NCI-H1105 (cell line): Measurements from ENCODE around the gene HOXA7.
A peak's percentile ranks its signal among the peaks of the same experiment; 100 is the strongest.

Experiments used
- DNase-seq: peaks from one replicate; lab custom pipeline; 2025; lab: John Stamatoyannopoulos, UW

HOXA7 gene

DNA sequence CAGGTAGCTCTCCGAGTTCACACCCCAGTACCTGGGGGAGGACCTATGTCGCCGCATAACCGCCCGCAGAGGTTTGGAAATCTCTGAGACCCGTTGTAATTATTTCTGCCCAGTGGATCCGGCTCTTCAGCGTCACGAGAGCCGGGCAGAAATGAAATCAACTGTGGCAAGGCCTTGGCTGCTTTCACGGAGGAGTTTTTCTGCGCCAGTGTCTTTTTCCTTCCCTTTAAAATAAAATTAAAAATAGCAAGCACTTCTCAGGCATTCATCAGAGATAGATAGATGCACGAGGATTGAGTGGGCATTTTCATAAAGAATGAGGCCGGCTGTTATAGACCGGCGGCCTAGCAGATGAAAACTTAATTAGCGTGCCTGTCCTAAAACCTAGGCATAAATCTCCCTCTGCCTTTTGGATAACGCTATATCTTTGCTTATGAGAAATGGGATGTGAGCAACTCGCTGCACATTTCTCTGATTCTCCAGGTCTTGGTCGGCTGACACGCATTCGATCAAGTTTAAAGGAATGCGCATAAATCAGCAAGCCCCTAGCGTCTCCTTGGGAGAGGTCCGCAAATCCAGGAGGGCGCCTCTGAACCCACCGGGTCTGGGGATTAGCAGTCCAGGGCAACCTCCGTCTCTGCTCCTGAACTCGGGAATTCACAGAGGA is 37.0 kb upstream of the HOXA7 start:
- DNase-seq: no peak

DNA sequence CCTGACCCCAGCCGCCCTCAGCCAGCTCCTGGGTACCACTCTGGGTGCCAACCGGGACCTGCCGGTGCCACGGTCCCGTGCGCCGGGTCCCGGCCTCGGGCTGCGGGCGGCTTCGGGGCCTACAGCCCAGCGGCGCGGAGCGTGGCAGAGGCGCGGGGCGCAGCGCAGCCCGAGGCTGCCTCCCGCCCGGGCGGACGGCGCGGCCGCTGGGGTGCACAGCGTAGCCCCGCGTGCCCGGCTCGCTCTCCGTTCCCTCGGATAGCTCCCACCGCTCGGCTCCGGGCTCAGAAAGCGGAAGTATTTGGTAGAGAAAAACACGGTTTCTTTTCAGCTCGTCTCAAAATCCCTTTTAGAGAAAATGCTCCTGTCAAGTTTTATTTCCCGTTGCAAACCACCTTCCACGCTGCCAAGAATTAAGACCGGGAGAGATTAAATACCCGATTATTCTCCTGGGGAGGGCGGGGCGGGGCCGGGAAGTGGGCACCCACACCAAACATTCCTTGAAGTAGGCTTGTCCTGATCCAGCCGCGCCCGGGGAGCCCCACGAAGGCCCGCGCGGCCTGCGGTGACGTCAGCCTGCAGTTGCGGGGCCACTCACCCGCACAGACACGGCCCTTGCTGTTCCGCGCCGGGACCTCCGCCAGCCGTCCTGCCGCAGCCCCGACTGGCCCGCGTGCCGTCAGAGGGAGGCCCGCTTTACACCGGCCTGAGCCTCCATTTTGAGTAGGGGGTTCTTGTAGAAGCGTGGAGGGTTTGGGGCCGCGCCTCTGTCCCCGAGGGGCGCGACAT is 36.3 kb upstream of the HOXA7 start:
- DNase-seq: no peak

DNA sequence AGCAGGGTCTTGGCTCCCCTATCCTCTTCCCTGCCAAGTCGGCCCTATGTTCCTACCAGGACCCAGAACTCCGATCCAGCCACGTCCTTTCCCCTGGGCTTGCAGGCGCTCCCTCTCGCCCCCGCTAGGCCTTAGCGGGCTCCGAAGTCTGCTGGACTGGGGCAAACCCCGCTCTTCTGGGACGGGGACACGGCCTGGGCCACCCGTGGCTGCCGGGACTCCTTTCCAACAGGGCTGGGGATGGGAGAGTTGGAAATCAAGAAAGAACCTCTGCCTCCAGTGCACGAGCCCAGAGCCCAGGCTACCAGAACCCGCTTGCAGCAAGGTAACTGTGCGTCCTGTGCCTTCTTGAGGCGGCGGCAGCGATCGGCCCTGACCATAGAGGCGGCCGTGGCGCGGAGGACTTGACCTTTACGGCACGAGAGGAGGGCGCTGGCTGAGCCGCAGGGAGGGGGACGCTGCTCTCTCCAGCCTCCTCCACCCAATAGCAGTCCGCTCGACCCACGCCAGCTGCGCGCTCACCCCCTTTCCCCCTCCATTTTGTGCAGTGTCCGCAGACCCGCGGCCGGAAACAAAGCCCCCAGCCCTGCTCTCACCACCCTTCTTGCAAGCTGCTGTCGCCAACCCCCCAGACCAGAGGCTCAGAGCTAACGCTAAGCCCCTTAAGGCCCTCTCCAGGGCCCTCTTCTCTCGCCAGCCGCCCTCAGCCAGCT is 35.5 kb upstream of the HOXA7 start:
- DNase-seq: no peak

DNA sequence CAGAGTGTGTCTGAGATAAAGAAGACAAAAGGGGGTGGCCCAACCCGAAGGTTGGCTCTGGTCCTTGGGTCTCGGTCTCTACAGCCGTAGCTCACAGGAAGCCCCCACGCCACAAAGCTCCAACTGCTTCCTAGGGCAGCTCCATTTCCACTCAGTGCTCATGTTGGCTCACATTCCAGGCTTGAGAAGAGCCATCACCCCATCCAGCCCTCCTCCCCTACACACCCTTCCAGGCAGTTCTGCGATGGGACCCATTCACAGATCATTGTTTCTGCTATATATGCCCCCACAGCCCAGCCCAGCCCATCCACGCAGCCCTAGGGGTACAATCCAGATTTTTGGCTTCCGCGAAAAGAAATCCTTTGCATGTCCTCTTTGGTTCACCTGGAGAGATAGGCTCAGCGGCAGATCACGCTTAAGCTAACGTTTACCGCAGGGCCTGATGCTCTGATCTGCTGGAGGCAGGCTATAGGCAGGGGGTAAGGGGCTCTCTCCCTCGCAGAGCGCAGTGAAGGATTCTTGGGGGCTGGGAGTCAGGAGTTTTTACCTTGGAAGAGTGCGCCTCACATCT is 34.8 kb upstream of the HOXA7 start:
- DNase-seq: no peak

DNA sequence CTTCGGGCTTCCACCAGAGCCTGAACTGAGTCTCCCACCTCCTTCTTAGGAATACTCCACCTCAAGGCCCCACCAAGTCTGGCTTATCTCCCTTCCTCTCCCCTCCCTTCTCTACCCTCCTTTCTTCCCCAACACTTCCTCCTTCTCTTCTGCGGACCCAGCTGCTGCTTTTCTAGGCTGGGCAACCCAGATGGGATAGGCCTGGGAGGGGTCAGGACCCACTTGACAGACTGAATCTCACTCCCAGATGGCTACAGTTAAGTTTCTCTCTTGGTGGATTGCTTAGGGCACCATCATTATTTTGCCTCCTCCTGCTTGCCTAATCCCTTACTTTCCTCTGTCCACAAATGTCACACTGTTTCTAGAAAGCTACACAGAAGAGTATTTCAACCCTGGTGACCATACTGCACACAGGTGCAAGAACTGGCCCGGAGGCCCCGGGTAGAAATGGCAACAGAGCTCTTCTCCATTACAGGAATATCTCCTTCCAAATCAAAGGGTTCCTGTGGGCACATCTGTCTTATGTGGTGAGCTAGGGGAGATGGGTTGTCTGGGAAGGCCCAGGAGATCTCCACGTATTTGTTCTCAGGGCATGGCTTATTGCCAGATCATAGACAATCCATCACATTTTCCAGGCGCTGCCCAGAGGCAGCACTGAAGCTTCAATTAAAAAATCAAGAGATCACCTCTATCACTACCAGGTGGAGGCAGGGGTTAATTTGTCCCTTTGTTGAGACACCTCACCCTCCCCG is 33.7 kb upstream of the HOXA7 start:
- no peak for DNase-seq

DNA sequence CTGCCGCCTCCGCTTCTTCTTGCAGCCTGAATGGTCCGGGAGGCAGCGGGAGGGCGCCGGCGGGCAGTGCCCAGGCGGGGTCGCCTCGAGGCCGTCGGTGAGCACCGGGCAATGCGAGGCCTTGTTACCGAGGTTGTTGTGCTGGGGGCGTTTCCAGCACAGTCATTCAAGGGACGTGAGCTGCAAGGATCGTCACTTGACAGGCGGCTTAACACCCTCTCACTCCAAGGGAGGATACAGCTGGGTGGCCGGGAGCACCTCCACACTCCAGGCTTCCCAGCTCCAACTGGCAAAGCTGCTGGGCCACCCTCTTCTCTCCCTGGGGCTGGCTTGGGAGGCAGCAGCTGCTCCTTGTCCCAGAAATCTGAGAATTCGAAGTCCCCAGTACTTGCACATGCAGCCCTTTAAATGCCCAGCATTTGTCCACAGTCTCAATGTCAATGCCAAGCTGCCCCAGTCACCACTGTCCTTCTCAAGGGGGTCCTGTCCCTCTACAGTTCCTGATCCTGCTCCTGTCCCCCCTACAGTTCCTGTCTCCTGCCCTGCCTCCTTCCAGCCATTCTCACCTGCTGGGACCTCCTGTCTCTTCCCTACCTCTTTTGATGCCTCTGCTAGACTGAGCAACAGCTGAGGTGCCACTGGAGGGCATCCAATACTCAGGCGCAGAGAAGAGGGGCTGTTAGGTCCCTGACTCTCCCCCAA is 33.0 kb upstream of the HOXA7 start:
- DNase-seq: no peak

DNA sequence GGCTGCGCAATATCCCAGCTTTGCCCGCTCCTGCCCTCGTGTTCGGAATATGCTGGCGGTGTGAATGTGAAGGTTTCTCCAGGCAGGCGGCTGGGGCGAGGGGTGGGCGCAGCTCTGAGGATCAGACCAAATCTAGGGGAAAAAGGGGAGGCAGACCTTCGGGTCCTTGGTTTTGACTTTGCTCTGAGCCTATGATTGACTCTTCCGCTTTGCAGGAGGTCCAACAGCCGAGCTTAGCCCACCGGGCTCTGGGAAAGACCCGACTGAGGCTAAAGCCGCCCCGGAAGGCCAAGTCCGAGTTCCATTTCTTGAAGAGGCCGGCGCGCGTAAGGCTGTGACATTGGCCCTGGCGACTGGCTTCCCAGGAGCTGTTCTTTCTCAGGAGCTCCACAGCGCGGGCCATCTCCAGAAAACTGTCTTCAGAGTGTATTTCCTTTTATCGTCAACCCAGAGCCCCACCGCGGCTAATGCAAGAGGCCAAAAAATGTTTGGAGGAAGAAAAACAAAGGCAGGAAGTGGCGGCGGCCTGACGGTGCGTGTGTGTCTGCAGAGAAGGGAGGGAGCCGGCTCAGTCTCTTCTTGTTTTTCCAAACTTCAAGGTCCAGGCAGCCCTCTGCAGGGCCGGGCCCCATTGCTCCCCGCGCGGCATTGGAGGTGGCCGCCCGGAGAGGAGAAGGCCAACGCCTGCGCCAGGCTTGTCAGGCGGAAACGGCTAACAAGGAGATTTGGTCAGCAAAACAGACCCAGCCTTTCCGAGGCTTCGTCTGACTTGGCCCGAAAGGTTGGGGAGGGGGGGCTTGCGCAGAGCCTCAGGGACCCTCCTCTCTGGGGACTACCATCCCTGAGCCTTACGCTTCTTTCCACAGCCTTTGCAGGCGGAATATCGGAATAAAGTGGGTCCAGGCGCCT is 32.2 kb upstream of the HOXA7 start:
- no peak for DNase-seq

DNA sequence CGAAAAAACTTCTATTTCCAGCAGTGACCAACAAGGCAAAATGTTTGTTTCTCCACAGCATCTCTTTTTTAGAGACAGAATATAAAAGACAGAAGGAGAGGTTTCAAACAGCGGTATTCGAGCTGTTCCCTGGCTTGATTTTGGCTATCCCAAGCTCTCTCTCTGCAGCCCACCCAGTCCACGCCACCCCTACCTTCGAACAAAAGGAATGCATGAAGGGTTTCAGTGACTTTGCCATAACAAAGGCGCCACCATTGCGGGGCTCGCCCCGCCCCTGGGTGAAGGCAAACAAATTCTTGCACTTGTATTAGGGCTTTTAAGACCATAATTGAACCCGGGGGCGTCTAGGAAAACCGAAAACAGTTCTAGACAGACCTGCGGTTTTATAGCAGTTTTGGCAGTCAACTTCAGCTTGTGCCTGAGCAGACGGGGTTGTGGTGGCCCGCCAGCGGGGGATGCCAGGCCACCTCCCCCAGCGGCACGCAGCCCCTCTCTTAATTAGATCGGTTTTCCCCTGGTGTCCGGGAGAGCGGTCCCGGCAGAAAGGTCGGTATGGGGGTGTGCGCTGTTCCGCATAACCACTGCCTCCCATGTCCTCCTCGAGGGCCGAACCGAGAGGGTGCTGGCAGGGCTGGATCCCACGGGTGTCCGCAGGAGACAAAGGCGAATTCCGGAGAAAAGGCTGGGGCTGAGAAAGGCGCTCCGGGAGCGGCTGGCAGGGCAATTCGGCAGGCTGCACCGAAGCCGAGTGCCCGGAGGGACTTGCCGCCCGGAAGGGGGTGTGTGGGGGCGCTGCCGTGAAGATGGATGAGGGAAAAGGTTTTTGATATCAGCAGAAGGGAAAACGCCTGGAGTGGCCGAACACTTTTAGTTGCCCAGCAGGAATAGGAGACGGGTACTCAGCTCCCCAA is 31.3 kb upstream of the HOXA7 start:
- no peak for DNase-seq

DNA sequence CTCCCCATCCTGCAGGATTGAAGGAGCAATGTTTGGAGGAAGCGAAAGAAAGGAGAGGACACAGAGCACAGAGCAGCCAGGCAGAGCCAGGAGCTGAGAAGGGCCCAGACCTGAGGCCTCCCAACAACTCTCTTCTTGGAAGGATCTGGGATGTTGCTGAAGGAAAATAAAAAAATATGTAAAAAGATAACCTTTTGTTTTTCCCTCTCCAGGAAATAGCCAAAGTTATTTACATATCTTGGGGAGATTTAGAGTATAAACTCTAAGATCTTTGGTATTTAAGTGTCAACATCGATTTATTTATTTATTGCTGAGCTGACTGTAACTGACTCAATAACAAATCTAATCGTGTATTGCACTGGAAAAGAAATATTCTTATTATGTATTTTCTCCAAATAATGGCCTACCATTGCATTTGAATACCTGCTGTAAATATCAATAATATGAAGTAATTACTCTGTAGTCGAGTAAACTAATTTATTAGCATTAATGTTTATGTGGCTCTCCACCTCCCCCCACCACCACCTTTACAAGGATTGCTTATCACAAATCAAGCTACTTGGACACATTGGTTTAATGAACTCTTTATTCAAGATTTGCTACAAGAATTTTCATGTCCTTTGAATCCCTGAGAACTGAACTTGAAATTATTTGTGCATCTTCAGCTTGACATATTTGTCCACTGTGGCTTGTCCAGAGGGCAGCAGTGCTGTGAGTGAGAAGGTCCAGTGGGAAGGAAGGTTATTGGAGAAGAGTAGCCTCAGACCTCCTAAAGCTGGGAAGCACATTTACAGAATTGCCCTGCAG is 30.4 kb upstream of the HOXA7 start:
- DNase-seq: no peak

DNA sequence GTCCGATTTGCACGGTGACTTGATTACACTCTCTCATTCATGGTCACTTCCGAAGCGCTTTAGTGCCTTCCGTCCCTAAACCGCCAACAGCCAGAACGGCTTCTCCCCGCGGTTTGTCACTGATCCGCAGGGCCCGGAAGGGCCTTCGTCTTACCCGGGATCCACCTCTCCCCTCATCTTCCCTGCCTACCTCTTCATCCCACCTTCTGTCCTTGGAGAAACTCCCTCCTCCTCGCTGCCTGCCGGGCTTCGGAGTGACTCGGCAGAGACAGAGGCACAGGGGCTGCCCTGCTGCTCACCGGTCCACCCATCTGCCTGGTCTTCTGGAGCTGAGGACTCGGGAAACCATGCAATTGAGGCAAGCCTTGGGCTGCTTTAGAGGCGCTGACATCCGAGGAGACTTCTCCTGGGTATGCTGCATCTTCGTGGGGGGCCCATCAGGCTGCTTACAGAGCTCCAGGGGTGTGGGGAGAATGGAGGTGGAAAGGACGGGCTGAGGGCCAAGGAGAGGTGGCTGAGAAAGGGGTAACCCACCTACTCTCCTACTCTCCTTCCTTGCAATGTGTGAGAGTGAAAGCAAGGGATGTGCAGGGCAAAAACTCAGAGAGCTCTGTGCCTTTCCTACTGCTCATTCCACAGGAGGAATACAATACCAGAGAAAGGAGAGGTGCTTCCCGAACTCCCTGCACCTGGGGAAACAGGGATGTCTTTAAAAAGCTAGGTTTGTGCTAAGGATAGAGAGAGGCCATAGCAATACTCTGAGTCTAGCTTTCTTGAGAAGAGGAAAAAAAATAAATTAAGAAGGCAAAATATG is 29.6 kb upstream of the HOXA7 start:
- DNase-seq: no peak

DNA sequence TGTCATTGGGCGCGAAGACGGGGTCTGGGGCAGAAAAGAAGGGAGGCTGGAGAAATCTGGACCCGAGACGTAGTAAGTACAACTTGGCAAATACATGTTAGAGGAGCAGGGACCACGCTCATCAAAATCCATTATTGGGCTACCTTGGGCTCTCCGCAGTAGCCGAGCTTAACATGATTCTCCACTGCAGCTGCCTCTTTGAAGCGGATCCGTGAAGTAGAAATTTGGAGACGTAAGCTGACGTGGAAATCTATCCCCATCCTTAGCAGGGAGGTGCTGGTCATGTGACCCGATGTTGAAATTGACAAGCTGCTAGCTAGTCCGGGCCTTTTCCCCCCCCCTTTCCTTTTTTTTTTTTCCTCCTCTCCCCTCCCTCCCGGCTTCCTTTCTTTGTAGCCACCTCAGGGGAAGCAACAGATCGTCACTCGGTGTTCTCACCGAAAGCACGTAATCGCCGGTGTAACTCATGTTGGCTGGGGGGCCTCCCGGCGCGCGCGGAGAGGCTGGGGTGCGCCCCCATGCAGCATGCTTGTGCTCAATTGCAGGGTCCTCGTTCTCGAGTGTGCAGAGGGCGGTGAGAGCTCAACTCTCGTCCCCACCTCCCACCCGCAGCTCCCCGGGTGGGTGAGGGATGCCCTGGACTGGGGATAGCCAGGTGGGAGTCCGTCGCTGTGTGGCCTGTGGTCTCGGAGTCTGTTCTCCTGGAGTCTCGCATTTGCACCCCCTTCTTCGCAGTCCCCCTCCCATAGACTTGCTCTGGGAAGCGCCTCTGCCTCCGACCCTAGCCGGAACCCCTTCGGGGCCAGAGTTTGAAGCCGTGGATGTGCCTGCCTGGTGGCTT is 28.8 kb upstream of the HOXA7 start, which contains the start of gene HOXA11:
TSS of gene HOXA11 (minus strand) at position 220 of the 841 bp plus-strand sequence. CDS start at position 132, 88 bp downstream.
- no peak for DNase-seq

DNA sequence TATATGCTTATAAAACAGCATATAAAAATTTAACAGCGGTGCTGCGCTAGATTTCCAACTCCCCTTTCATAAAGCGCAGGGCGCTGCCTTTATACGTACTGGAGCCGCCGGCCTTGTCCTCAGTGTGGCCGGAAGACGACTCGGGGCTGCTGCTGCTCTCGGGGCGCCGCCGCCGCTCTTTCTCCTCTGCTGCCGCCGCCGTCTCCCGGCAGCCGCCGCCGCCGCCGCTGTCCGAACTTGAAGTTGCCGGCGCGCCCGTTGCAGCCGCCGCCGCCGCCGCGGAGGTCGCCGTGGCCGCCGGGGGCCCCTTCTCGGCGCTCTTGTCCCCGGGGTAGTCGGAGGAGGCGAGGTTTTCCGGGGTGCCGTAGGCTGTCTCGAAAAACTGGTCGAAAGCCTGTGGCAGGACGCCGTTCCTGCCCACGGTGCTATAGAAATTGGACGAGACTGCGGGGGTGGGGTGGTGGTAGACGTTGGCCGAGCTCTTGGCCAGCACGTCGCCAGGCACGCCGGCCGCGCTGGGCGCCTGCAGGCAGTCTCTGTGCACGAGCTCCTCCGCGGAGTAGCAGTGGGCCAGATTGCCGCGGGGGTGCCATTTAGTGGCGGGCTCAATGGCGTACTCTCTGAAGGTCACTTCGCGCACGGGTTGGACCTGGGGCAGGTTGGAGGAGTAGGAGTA is 28.0 kb upstream of the HOXA7 start:
- DNase-seq: peak; percentile 38

DNA sequence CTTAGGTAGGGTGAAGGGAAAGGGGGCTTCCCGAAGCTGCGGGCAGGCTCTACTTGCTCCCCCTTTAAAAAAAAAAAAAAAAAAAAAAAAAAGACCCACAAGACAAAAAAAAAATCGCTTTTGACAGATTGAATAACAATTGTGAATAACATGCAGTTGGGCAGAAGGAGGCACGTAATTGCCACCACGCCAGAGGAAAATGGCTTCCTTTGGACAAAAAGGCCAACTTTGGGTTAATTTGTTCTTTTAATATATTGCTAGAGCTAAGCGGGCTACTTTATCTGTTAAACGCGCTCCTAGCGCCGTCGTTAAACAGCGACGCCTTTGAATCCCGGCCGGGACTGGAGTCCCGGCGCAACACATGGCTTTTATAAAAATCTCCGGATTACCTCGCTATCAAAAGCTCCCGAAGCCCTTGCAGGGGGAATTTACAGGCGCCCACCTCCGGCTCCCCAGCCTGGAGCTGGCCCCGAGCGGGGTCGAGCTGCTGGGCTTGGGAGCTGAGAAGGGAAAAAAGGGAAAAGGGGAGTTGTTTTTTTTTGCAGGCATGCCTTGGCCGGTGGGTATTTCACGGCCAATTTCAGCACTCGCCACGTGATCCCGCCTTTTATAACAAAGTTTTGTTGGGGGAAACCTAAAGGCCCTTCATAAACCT is 27.3 kb upstream of the HOXA7 start:
- DNase-seq: no peak

DNA sequence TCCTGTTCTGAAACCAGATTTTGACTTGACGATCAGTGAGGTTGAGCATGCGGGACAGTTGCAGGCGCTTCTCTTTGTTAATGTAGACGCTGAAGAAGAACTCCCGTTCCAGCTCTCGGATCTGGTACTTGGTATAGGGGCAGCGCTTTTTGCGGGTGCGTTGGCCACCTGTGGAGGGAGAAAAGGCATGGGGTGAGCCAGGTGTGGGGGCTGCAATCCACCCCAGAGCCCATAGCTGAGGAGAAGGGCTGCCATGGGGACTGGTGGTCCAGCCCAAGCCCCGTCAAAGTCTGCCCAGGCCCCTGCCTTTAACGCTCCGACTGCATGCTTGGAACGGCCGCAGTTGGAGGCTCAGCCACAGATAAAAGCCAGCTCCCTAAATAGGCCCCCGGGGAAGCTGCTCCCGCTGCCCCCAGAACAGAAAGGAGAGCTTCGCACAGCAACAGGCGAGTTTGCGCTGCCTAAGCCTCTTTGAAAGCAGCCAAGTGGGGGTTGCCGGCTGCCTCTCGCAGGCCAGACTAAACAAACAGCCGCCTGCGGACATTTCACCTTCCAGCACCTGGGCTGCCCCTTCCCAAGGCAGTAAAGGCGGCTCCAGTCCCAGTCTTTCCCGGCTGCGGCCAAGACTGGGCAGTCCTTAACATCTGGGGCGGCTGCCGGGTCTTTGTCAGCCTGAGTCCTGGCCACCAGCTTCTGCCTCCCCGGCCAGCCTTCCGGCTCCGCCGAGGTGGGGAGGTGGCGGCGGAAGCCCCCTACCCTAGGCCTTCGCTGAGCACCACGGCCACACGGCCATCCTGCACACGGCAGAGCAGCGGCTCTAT is 26.6 kb upstream of the HOXA7 start:
- peak; percentile 37 for DNase-seq
